ENCODE data around the gene IQCE. TPM values are rescaled to one million over a fixed set of nuclear protein-coding genes. Genes with fewer than 3 reads are reported as not detected.

The IQCE gene
- total RNA-seq, 4 donors from 2014 or later: 9.7 to 23.5 (median 15.6) TPM

DNA sequence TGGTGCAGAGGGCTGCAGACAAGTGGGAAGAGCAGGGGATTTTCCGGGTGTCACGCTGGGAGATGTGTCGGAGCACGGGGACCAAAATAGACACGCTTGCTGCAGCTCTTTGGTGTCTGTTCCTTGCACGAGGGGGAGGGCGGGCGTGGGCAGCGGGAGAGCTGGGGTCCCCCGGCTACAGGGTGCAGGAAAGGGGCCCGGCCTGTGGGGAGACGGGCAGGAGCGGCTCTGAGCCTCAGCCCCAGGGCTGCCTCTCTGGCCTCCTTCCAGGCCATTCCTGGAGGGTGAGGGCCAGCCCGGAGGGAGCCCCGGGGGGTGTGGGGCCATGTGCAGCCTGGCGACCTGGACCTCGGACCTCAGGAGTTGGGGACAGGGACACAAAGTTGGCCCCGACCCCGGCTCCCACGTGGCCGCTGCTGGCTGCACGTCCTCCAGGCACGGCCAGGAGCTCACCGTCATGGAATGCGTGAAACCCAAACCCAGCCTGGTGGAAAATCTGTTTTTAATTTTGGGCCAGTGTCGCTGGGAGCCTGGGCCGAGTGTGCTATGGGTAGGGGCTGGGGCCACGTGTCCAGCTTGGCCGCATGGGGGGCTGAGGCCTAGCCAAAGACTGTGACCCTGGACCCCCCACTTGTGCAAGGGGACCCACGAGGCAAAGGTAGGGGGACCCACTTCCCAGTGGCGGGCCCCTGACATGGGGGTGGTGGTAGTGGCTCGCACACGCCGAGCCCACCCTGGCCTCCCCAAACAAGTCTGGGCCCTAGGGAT, 79.6 kb downstream of the IQCE start:
- no peaks in the 10 kb centered on the region for H3K9me3 ChIP-seq
- no peak for ATAC-seq
- no peaks in the 10 kb centered on the region for H3K27me3 ChIP-seq
- TF ChIP-seq POLR2AphosphoS5 (IDR thresholded peaks at IDR 0.05) (no peak), EP300 (IDR thresholded peaks at IDR 0.05) (no peak), POLR2A (IDR thresholded peaks at IDR 0.05) (no peak)
- TF ChIP-seq, protein P1, sequence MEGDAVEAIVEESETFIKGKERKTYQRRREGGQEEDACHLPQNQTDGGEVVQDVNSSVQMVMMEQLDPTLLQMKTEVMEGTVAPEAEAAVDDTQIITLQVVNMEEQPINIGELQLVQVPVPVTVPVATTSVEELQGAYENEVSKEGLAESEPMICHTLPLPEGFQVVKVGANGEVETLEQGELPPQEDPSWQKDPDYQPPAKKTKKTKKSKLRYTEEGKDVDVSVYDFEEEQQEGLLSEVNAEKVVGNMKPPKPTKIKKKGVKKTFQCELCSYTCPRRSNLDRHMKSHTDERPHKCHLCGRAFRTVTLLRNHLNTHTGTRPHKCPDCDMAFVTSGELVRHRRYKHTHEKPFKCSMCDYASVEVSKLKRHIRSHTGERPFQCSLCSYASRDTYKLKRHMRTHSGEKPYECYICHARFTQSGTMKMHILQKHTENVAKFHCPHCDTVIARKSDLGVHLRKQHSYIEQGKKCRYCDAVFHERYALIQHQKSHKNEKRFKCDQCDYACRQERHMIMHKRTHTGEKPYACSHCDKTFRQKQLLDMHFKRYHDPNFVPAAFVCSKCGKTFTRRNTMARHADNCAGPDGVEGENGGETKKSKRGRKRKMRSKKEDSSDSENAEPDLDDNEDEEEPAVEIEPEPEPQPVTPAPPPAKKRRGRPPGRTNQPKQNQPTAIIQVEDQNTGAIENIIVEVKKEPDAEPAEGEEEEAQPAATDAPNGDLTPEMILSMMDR (IDR thresholded peaks at IDR 0.05): no peak
- H3K36me3 ChIP-seq: no peaks in the 10 kb centered on the region
- no CpG with 5 or more reads among the region's 34 CpGs for WGBS, 2 donors (ENCODE audit: low coverage in 1 of 2)
- H3K27ac ChIP-seq: peak overlapping the region in 3 of 4 donors; percentile 54 to 86 (median 56)
- peaks cover 0 to 90% (median 37%) of the 10 kb centered on the region in 3 donors for H3K4me1 ChIP-seq
- no peak overlapping the region for H3K4me3 ChIP-seq

DNA sequence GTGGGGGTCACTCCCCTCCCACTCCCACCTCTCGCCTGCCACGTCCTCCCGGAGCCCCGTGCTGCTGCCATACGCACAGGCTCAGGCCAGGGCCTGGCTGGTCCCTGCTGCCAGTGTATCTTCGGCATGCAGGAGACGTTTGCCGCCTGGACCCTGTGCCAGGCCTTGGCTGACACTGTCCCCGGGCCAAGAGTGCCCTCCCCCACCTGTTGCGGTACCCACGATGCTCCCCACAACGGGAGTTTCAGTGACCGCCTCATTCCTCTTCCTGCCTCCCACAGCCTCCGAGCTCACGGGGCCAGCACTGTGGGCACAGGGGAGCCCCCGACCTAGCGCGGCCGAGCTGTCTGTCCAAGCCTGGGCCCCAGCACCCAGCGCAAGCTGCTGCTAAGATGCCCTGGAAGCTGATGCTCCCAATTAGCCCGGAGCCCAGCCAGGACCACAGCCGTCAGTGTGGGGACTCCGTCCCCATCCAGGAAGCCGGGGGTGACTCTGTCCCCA, 80.5 kb downstream of the IQCE start:
- Histone ChIP-seq H3K36me3 (no peaks in the 10 kb centered on the region), H3K27me3 (no peaks in the 10 kb centered on the region), H3K27ac (peak overlapping the region in 2 of 4 donors; percentile 56 to 86), H3K9me3 (no peaks in the 10 kb centered on the region), H3K4me1 (peaks cover 0 to 90% (median 33%) of the 10 kb centered on the region in 3 donors), H3K4me3 (no peak overlapping the region)
- WGBS, 2 donors (ENCODE audit: low coverage in 1 of 2): 80% methylated on average over 2 of the region's 24 CpGs; no CpG with 5 or more reads in 1 of the 2 donors
- TF ChIP-seq, protein P1 (IDR thresholded peaks at IDR 0.05): no peak
- TF ChIP-seq EP300 (IDR thresholded peaks at IDR 0.05) (no peak), POLR2AphosphoS5 (IDR thresholded peaks at IDR 0.05) (no peak), POLR2A (IDR thresholded peaks at IDR 0.05) (no peak)
- ATAC-seq: no peak

DNA sequence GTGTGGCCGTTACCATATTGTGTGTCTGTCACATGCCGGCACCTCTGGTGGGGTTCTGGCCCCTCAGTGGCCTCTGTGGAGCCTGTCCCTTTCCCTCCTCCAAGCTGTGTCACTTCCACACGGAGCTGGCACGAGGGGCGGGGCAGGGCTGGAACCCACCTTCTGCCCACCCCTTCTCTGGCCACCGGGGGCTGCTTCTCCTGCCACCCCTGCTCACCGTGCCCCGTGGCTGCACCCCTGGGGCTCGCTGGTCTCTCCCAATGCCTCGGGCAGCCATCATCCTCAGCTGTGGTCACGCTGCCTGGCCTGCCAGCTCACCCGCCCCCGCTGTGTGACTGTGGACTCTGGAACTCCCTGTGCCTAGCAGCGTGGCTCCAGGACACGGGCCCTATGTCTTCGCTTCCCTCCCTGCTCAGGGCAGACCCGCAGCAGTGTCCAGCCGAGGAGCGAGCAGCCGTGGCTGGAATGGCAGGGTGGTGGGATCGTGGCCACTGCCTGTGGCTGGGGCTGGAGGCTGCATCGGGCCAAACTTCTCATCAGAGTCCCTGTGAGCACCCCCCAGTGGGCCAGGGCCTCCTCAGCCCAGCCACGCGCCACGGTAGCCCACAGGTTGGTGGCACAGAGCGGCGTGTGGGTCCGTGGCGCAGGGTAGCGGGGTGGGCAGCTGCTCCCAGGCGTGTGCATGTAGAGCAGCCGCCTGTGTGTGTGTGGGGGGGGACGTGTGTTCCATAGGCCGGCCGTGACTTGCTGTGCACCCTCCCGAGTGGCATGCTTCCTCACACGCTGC, 81.1 kb downstream of the IQCE start:
- WGBS, 2 donors (ENCODE audit: low coverage in 1 of 2): 100% methylated on average over 2 of the region's 37 CpGs; no CpG with 5 or more reads in 1 of the 2 donors

DNA sequence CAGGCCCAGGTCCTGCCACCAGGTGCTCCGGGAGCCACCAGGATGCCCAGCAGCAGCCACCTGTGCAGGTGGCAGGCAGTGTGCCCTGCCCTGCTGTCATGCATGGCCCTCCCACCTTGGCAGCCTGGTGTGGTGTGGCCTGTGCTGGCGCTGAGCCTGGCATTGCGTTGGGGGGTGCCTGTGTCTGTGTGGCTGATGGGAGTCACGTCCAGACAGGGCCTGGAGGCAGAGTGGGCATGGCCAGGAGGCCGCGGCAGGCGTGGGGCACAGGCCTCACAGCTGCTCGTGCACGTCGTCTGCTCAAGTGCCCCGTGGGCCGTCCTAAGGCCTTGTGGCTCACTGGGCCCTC, 81.7 kb downstream of the IQCE start:
- Histone ChIP-seq H3K4me3 (no peak overlapping the region), H3K9me3 (no peaks in the 10 kb centered on the region), H3K36me3 (no peaks in the 10 kb centered on the region), H3K27ac (peak overlapping the region in 3 of 4 donors; percentile 75 to 86 (median 81)), H3K27me3 (no peaks in the 10 kb centered on the region), H3K4me1 (peaks cover 0 to 90% (median 38%) of the 10 kb centered on the region in 3 donors)
- ATAC-seq: no peak
- no CpG with 5 or more reads among the region's 12 CpGs for WGBS, 2 donors (ENCODE audit: low coverage in 1 of 2)
- TF ChIP-seq POLR2AphosphoS5 (IDR thresholded peaks at IDR 0.05): no peak

More for the DNA sequence above, 81.1 kb downstream of the IQCE start:
- H3K9me3 ChIP-seq: no peaks in the 10 kb centered on the region
- H3K4me3 ChIP-seq: no peak overlapping the region
- H3K27ac ChIP-seq: peak overlapping the region in 1 of 4 donors; percentile 86
- ATAC-seq: no peak
- H3K36me3 ChIP-seq: no peaks in the 10 kb centered on the region
- H3K27me3 ChIP-seq: no peaks in the 10 kb centered on the region
- TF ChIP-seq POLR2AphosphoS5 (IDR thresholded peaks at IDR 0.05): no peak
- peaks cover 0 to 90% (median 36%) of the 10 kb centered on the region in 3 donors for H3K4me1 ChIP-seq

DNA sequence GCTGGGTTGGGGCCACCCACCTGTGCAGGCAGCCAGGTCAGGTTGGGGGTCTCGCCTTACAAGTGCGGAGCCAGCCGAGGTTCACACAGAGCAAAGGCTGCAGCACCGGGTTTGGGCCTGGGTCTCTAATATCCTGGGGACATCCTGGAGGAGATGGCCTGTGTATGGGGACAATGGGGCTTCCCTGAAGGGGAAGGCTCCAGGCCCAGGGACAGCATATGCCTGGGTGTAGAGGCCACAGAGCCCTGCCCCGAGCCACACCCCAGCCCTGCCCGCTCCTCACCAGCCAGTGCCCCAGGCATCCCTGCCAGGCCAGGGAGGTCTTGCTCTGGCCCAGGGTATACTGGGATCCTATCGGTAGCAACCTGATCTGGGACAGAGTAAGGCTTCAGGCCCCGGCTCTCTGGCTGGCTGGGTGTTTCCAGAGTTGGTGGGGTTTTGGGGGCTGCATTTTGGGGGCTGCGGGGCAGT, 82.1 kb downstream of the IQCE start:
- ATAC-seq: no peak
- Histone ChIP-seq H3K27me3 (no peaks in the 10 kb centered on the region), H3K9me3 (no peaks in the 10 kb centered on the region), H3K36me3 (no peaks in the 10 kb centered on the region), H3K27ac (peak overlapping the region in 3 of 4 donors; percentile 75 to 86 (median 81)), H3K4me1 (peaks cover 0 to 88% (median 38%) of the 10 kb centered on the region in 3 donors), H3K4me3 (peak overlapping the region in 1 of 2 donors; percentile 39)
- no CpG with 5 or more reads among the region's 9 CpGs for WGBS, 2 donors (ENCODE audit: low coverage in 1 of 2)
- no peak for TF ChIP-seq POLR2A (IDR thresholded peaks at IDR 0.05)
- TF ChIP-seq EP300 (IDR thresholded peaks at IDR 0.05): no peak
- TF ChIP-seq, protein P1 (IDR thresholded peaks at IDR 0.05): no peak
- TF ChIP-seq POLR2AphosphoS5 (IDR thresholded peaks at IDR 0.05): no peak

All from gastroesophageal sphincter (tissue), 4 donors.